D721Med (cell line): Measurements from ENCODE around the gene PKIB.
A peak's percentile ranks its signal among the peaks of the same experiment; 100 is the strongest.

ENCODE experiments used
- DNase-seq: peaks from one replicate; pipeline ENCODE4 v3.0.0; 2011; ENCODE audit warnings: low spot score; ENCODE audit not compliant: insufficient read length
- FAIRE-seq: peaks from 2 replicates; lab custom pipeline; 2011; peaks lifted over from hg19 to GRCh38; lab: Jason Lieb, UNC
- CTCF ChIP-seq: IDR thresholded peaks from 2 replicates; pipeline ENCODE4 v1.5.1; 2012; ENCODE audit warnings: mild to moderate bottlenecking, control low read depth; ENCODE audit not compliant: insufficient read depth; ENCODE audit errors: missing control alignments

The PKIB gene

GRCh38 chr6:122663981-122664380 lies 53.8 kb downstream of the PKIB start:
- DNase-seq = no peak
- TF ChIP-seq CTCF = no peak

GRCh38 chr6:122665929-122666328 lies 55.7 kb downstream of the PKIB start:
- DNase-seq = no peak
- TF ChIP-seq CTCF = no peak
- FAIRE-seq = peak; percentile 25

More at GRCh38 chr6:122663981-122664380, 53.8 kb downstream of the PKIB start:
- FAIRE-seq = no peak

GRCh38 chr6:122666418-122666817 lies 56.2 kb downstream of the PKIB start:
- DNase-seq (no peak), FAIRE-seq (no peak)
- no peak for TF ChIP-seq CTCF

GRCh38 chr6:122669418-122669817 lies 59.2 kb downstream of the PKIB start:
- no peak for DNase-seq
- FAIRE-seq = no peak
- no peak for TF ChIP-seq CTCF

GRCh38 chr6:122669868-122670267 lies 59.7 kb downstream of the PKIB start:
- FAIRE-seq = no peak
- DNase-seq = no peak
- TF ChIP-seq CTCF = no peak

- DNase-seq = no peak
- FAIRE-seq = no peak
- no peak for TF ChIP-seq CTCF
Measured at GRCh38 chr6:122671251-122671650, 61.0 kb downstream of the PKIB start.

- no peak for FAIRE-seq
- no peak for DNase-seq
- TF ChIP-seq CTCF = no peak
Measured at GRCh38 chr6:122673343-122673961, 63.2 kb downstream of the PKIB start.
